GM12878 (cell line): Measurements from ENCODE around the gene KCNK17. TPM values are rescaled to one million over a fixed set of nuclear protein-coding genes. Genes with fewer than 3 reads are reported as not detected.

Source experiments
- ATAC-seq: fragments of 200-7000 bp; cut with Tn5 transposase; 3 replicates; pipeline ENCODE4 v1.9.1; 2020; ENCODE audit warnings: mild to moderate bottlenecking, moderate library complexity
- BruUV-seq: library from RNA; stranded (reverse); fragments of 400-500 nt; replicated peaks from 2 replicates; lab custom pipeline; 2021; lab: Mats Ljungman, UMichigan
- CTCF ChIA-PET: fragments of 300-600 bp; sonication (Branson Sonifier 250); formaldehyde crosslinking; extraction: SDS; loops from one replicate; lab custom pipeline; 2021; ENCODE audit warnings: inconsistent platforms; lab: Yijun Ruan, JAX
- POLR2A ChIA-PET: fragments of 350-600 bp; formaldehyde crosslinking; extraction: SDS; loops from one replicate; lab custom pipeline; 2021; ENCODE audit warnings: inconsistent platforms; lab: Charles Lee
- RAD21 ChIA-PET: fragments of 300-600 bp; sonication (Branson Sonifier 250); formaldehyde crosslinking; loops from one replicate; lab custom pipeline; 2023; ENCODE audit warnings: antibody characterized with exemption; ENCODE audit not compliant: unreplicated experiment; lab: Charles Lee
- SMC1A ChIA-PET: fragments of 300-600 bp; sonication (Branson Sonifier 250); formaldehyde crosslinking; loops from one replicate; lab custom pipeline; 2023; ENCODE audit not compliant: unreplicated experiment, uncharacterized antibody; lab: Charles Lee
- DNase-seq: peaks from one replicate; pipeline ENCODE4 v3.0.0-alpha.2; 2011; ENCODE audit warnings: low read depth, low spot score
- FAIRE-seq: peaks from 3 replicates; lab custom pipeline; 2011; peaks lifted over from hg19 to GRCh38; lab: Jason Lieb, UNC
- H2AFZ ChIP-seq: 2 replicates; pipeline ENCODE4 v1.6.0; 2011; ENCODE audit warnings: low read depth, low read length, control low read depth; ENCODE audit not compliant: control insufficient read depth
- H3K27ac ChIP-seq: 2 replicates; pipeline ENCODE4 v1.5.1; 2011; ENCODE audit warnings: control low read depth; ENCODE audit not compliant: control insufficient read depth, insufficient read depth
- H3K27me3 ChIP-seq, 2 experiments: replicated peaks in 1 of 2; 2 replicates each; pipeline versions ENCODE4 v1.6.0 to v1.6.1; 2011; ENCODE audit warnings: low read length in 1 of 2; ENCODE audit not compliant: control insufficient read depth in 2 of 2, insufficient read depth in 2 of 2
- H3K36me3 ChIP-seq, 2 experiments: 2 replicates each; pipeline ENCODE4 v1.5.1; 2011; ENCODE audit warnings: low read length in 1 of 2; ENCODE audit not compliant: control insufficient read depth in 2 of 2, insufficient read depth in 2 of 2
- H3K4me1 ChIP-seq: 2 replicates; pipeline ENCODE4 v1.6.1; 2011; ENCODE audit warnings: mild to moderate bottlenecking, low read length, moderate library complexity, mixed read lengths; ENCODE audit not compliant: control insufficient read depth, insufficient read depth
- H3K4me2 ChIP-seq: 2 replicates; pipeline ENCODE4 v1.6.0; 2011; ENCODE audit warnings: control low read depth; ENCODE audit not compliant: control insufficient read depth, insufficient read depth
- H3K4me3 ChIP-seq: fragments of 200-600 bp; sonication (generic); 2 replicates; pipeline ENCODE4 v1.5.1; 2016
- H3K79me2 ChIP-seq: 2 replicates; pipeline ENCODE4 v1.6.0; 2011; ENCODE audit warnings: low read length; ENCODE audit not compliant: control insufficient read depth, insufficient read depth
- H3K9ac ChIP-seq: 2 replicates; pipeline ENCODE4 v1.8.0; 2011; ENCODE audit warnings: low read length, control low read depth, mixed read lengths; ENCODE audit not compliant: control insufficient read depth, insufficient read depth
- H3K9me3 ChIP-seq: replicated peaks from 3 replicates; pipeline ENCODE4 v1.5.1; 2011; ENCODE audit warnings: mild to moderate bottlenecking, low read length; ENCODE audit not compliant: control insufficient read depth, insufficient read depth
- H4K20me1 ChIP-seq: 2 replicates; pipeline ENCODE4 v1.6.0; 2011; ENCODE audit not compliant: control insufficient read depth, insufficient read depth
- CREB1 ChIP-seq: IDR thresholded peaks from 2 replicates; pipeline ENCODE4 v1.6.1; 2012; ENCODE audit warnings: low read depth, mild to moderate bottlenecking, inconsistent platforms
- CTCF ChIP-seq, 3 experiments: IDR thresholded peaks in 2 of 3; conservative IDR thresholded peaks in 1 of 3; 2 replicates each; pipeline ENCODE4 v1.5.1; 2011; ENCODE audit warnings: low read depth in 3 of 3, low read length in 3 of 3, mild to moderate bottlenecking in 3 of 3, control low read depth in 2 of 3, moderate library complexity in 2 of 3, inconsistent platforms in 1 of 3, mixed read lengths in 1 of 3; ENCODE audit not compliant: control insufficient read depth in 2 of 3, insufficient read depth in 1 of 3; ENCODE audit errors: extremely low read depth in 1 of 3
- ESRRA ChIP-seq: IDR thresholded peaks from 2 replicates; pipeline ENCODE4 v1.6.1; 2012; ENCODE audit warnings: mild to moderate bottlenecking, low read length, improper control_type of control experiment
- FOXM1 ChIP-seq: IDR thresholded peaks from 2 replicates; pipeline ENCODE4 v1.6.1; 2012; ENCODE audit warnings: low read depth, mild to moderate bottlenecking, inconsistent platforms, low read length, moderate library complexity
- KDM1A ChIP-seq: fragments of 200-600 bp; sonication (generic); IDR thresholded peaks from 2 replicates; pipeline ENCODE4 v1.6.1; 2016; ENCODE audit warnings: borderline replicate concordance
- MTA2 ChIP-seq: fragments of 450-650 bp; IDR thresholded peaks from 2 replicates; pipeline ENCODE4 v1.6.1; 2016; ENCODE audit warnings: low read depth, mild to moderate bottlenecking, moderate library complexity
- NBN ChIP-seq: fragments of 450-650 bp; IDR thresholded peaks from 2 replicates; pipeline ENCODE4 v1.6.1; 2016
- PBX3 ChIP-seq: IDR thresholded peaks from 2 replicates; pipeline ENCODE4 v1.6.1; 2011; ENCODE audit warnings: mild to moderate bottlenecking, low read depth, low read length, moderate library complexity; ENCODE audit not compliant: insufficient replicate concordance
- POLR2AphosphoS5 ChIP-seq: IDR thresholded peaks from 2 replicates; pipeline ENCODE4 v1.6.1; 2011; ENCODE audit warnings: mild to moderate bottlenecking, low read length, inconsistent platforms
- SIN3A ChIP-seq: IDR thresholded peaks from 2 replicates; pipeline ENCODE4 v1.6.1; 2012; ENCODE audit warnings: low read depth, low read length, improper control_type of control experiment
- SKIL ChIP-seq: fragments of 450-650 bp; IDR thresholded peaks from 2 replicates; pipeline ENCODE4 v1.6.1; 2017; ENCODE audit warnings: mild to moderate bottlenecking, low read depth, inconsistent platforms; ENCODE audit not compliant: poor library complexity, severe bottlenecking
- SMARCA5 ChIP-seq: fragments of 450-650 bp; IDR thresholded peaks from 2 replicates; pipeline ENCODE4 v1.6.1; 2017; ENCODE audit warnings: mild to moderate bottlenecking
- SP1 ChIP-seq: IDR thresholded peaks from one replicate; pipeline ENCODE4 v1.6.1; 2011; ENCODE audit warnings: low read depth, low read length
- WRNIP1 ChIP-seq: IDR thresholded peaks from 2 replicates; pipeline ENCODE4 v1.6.1; 2011; ENCODE audit warnings: low read depth, low read length, improper control_type of control experiment, borderline replicate concordance
- WGBS: methylation state at CpG from one replicate; pipeline ENCODE4 v1.1.6; 2016; ENCODE audit warnings: low lambda C conversion rate; ENCODE audit not compliant: insufficient replicate concordance, insufficient coverage; ENCODE audit errors: missing lambda C conversion rate; 5-methylcytosine and 5-hydroxymethylcytosine counted together
- in situ Hi-C: fragments of 300-500 bp; cut with MboI; formaldehyde crosslinking; loops from 9 replicates; pipeline ENCODE4 v1.14.3; 2018; ENCODE audit warnings: mixed read lengths
- intact Hi-C: fragments of 100-400 bp; cut with micrococcal nuclease; formaldehyde crosslinking; loops from one replicate; pipeline ENCODE4 v1.14.2; 2022; ENCODE audit not compliant: unreplicated experiment
- polyA plus RNA-seq, 11 experiments: library from polyadenylated mRNA; depleted of rRNA in 4 of 11; unstranded in 6 of 11; stranded (reverse) in 5 of 11; fragments of >200 nt; fragmentation: Nextera tagmentation in 4 of 11; fragmentation: Illumina TruSeq in 1 of 11; extraction: Ambion mirVana in 4 of 11; extraction: Trizol in 1 of 11; gene quantifications; 1 replicate in 1 of 11; 2 replicates in 10 of 11; pipeline versions ENCODE4 v1.2.1 to v1.2.3, GENCODE V29; 2011 to 2016; ENCODE audit warnings: inconsistent platforms in 2 of 11, missing spikeins in 2 of 11, low read depth in 1 of 11
- total RNA-seq, 4 experiments: library from RNA; depleted of rRNA in 3 of 4; stranded (reverse); fragments of >200 nt in 3 of 4; fragmentation: Illumina TruSeq in 1 of 4; extraction: Trizol in 1 of 4; gene quantifications; 2 replicates each; pipeline versions ENCODE4 v1.2.1 to v1.2.3, GENCODE V29; 2013 to 2021
- TF ChIP-seq, protein P1 (sequence below): IDR thresholded peaks from 2 replicates; pipeline ENCODE4 v1.6.1; 2011; ENCODE audit warnings: borderline replicate concordance, low read depth, mild to moderate bottlenecking, moderate library complexity, mixed read lengths, low read length; ENCODE audit not compliant: insufficient read depth; ENCODE audit errors: extremely low read length
- TF ChIP-seq, protein P2 (sequence below): fragments of 450-650 bp; conservative IDR thresholded peaks from 2 replicates; pipeline ENCODE4 v1.6.1; 2017; ENCODE audit warnings: mild to moderate bottlenecking, moderate library complexity

Gene KCNK17
- total and polyA plus RNA-seq, 10 of the 15 experiments (the other 5 are each of a cell fraction or from before 2014, with no cell fraction given) = not detected

GRCh38 chr6:39343396-39343870 lies 29.2 kb upstream of the KCNK17 start:
- H3K79me2 ChIP-seq = no peaks in the 10 kb centered on the region
- in situ Hi-C loops (no loop called here), intact Hi-C loops (loop anchor here (10.0 kb wide), 1 partner anchor 961 kb away; no protein-coding TSS in a partner anchor)
- no peak overlapping the region for H3K27ac ChIP-seq
- no peak overlapping the region for H3K9ac ChIP-seq
- no peaks in the 10 kb centered on the region for H4K20me1 ChIP-seq
- no peak for FAIRE-seq
- SMC1A ChIA-PET = interaction anchor here (0.6 to 1.1 kb wide), 2 partner anchors 14 to 1523 kb away, joined by 3 read pairs; no protein-coding TSS in a partner anchor
- no peaks in the 10 kb centered on the region for H3K36me3 ChIP-seq
- 69% methylated on average over 9 of the region's 9 CpGs for WGBS
- BruUV-seq = no TSS peak
- H2AFZ ChIP-seq = peak overlapping the region; percentile 84
- DNase-seq = no peak
- H3K9me3 ChIP-seq = no peaks in the 10 kb centered on the region; the same call in 2 of the 3 replicates
- no peak for TF ChIP-seq SMARCA5
- no peak for TF ChIP-seq POLR2AphosphoS5
- no peak for TF ChIP-seq SKIL
- no peak for TF ChIP-seq PBX3
- no peak for TF ChIP-seq SP1
- no peak for TF ChIP-seq NBN
- TF ChIP-seq SIN3A = no peak
- TF ChIP-seq, protein P1, sequence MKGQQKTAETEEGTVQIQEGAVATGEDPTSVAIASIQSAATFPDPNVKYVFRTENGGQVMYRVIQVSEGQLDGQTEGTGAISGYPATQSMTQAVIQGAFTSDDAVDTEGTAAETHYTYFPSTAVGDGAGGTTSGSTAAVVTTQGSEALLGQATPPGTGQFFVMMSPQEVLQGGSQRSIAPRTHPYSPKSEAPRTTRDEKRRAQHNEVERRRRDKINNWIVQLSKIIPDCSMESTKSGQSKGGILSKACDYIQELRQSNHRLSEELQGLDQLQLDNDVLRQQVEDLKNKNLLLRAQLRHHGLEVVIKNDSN = no peak
- TF ChIP-seq ESRRA = no peak
- no peak for TF ChIP-seq WRNIP1
- TF ChIP-seq CREB1 = no peak
- TF ChIP-seq MTA2 = no peak
- TF ChIP-seq KDM1A = no peak
- TF ChIP-seq FOXM1 = no peak
- no peak for TF ChIP-seq CTCF (IDR thresholded peaks at IDR 0.05 in 2 of 3, conservative IDR thresholded peaks at IDR 0.05 in 1 of 3; ENCODE audit: control insufficient read depth in 2 of 3, extremely low read depth in 1 of 3, insufficient read depth in 1 of 3, low read depth in 3 of 3, low read length in 3 of 3)
- TF ChIP-seq, protein P2, sequence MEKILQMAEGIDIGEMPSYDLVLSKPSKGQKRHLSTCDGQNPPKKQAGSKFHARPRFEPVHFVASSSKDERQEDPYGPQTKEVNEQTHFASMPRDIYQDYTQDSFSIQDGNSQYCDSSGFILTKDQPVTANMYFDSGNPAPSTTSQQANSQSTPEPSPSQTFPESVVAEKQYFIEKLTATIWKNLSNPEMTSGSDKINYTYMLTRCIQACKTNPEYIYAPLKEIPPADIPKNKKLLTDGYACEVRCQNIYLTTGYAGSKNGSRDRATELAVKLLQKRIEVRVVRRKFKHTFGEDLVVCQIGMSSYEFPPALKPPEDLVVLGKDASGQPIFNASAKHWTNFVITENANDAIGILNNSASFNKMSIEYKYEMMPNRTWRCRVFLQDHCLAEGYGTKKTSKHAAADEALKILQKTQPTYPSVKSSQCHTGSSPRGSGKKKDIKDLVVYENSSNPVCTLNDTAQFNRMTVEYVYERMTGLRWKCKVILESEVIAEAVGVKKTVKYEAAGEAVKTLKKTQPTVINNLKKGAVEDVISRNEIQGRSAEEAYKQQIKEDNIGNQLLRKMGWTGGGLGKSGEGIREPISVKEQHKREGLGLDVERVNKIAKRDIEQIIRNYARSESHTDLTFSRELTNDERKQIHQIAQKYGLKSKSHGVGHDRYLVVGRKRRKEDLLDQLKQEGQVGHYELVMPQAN = no peak
- H3K4me1 ChIP-seq = peaks cover 7% of the 10 kb centered on the region
- CTCF ChIA-PET = interaction anchor here (0.6 kb wide), 1 partner anchor 38 kb away, joined by 3 read pairs; no protein-coding TSS in a partner anchor
- POLR2A ChIA-PET = interaction anchor here (0.6 kb wide), 1 partner anchor 503 kb away, joined by 3 read pairs; no protein-coding TSS in a partner anchor
- RAD21 ChIA-PET = interaction anchor here (1.6 kb wide), 1 partner anchor 15 kb away, joined by 5 read pairs; no protein-coding TSS in a partner anchor
- H3K27me3 ChIP-seq = no peaks in the 10 kb centered on the region
- no peak overlapping the region for H3K4me3 ChIP-seq
- no peak overlapping the region; the same call in 1 of the 2 replicates for H3K4me2 ChIP-seq
- ATAC-seq = no peak
